ENCODE data around the gene ADAM12.

DNA sequence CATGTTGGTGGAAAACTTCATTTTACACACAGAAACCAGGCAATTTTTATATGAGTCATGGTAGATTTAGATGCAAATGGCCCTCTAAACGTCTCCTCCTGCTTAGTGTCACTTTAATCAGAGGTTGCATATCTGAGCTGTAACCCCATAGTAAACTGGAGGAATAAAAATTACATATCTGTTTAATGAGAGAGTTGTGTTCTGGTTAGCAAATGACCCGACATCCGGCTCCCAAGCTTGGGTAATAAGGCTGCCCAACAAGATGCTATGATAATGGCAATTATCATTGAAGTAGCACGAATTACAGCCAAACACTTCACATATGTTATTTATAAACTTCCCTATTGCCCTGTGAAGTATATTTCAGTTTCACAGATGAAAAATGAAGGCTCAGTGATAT is 10.6 kb upstream of the ADAM12 start:
- TF ChIP-seq ZNF274 (IDR thresholded peaks at IDR 0.05; ENCODE audit: low read depth, low read length) (no peak), SUZ12 (IDR thresholded peaks at IDR 0.05; ENCODE audit: extremely low read depth, insufficient read depth, insufficient read length) (no peak), YY1 (IDR thresholded peaks at IDR 0.05; ENCODE audit: insufficient read depth, insufficient read length) (no peak)

Measured in NT2/D1 (cell line).